Heart right ventricle (tissue), 16 donors: ENCODE data around the gene ZNF319. TPM values are rescaled to one million over a fixed set of nuclear protein-coding genes. Genes with fewer than 3 reads are reported as not detected.

Source experiments
- ATAC-seq, 8 donors: fragments of 200-7000 bp; cut with Tn5 transposase; one replicate each; pipeline ENCODE4 v1.9.1; 2020; ENCODE audit warnings: mild to moderate bottlenecking in 8 of 8, moderate library complexity in 8 of 8, moderate number of reproducible peaks in 1 of 8
- DNase-seq, 2 donors: peaks; one replicate each; pipeline ENCODE4 v3.0.0-alpha.2; 2020
- H3K27ac ChIP-seq, 10 donors: fragments of 200-600 bp; sonication (generic) in 2 of 10; one replicate each; pipeline versions ENCODE4 v1.5.0 to v1.8.0; 2020 to 2022; ENCODE audit warnings: mild to moderate bottlenecking in 3 of 10
- H3K27me3 ChIP-seq, 7 donors: fragments of 200-600 bp; one replicate each; pipeline ENCODE4 v1.8.0; 2021 to 2022; ENCODE audit warnings: mild to moderate bottlenecking in 2 of 7
- H3K36me3 ChIP-seq, 9 donors: fragments of 200-600 bp; sonication (generic) in 1 of 9; one replicate each; pipeline versions ENCODE4 v1.5.0 to v1.8.0; 2020 to 2022; ENCODE audit warnings: mild to moderate bottlenecking in 2 of 9
- H3K4me1 ChIP-seq, 9 donors: fragments of 200-600 bp; sonication (generic) in 1 of 9; one replicate each; pipeline versions ENCODE4 v1.5.0 to v1.8.0; 2020 to 2022; ENCODE audit warnings: mild to moderate bottlenecking in 4 of 9
- H3K4me3 ChIP-seq, 10 donors: fragments of 200-600 bp; sonication (generic) in 2 of 10; one replicate each; pipeline versions ENCODE4 v1.5.0 to v1.8.0; 2020 to 2022; ENCODE audit warnings: mild to moderate bottlenecking in 7 of 10, moderate library complexity in 2 of 10
- H3K9me3 ChIP-seq, 11 donors: fragments of 200-600 bp in 10 of 11; sonication (generic) in 2 of 11; one replicate each; pipeline versions ENCODE4 v1.5.0 to v1.8.0; 2013 to 2022; ENCODE audit warnings: mild to moderate bottlenecking in 2 of 11, control low read depth in 1 of 11, moderate library complexity in 1 of 11
- WGBS, 2 donors: extraction: QIAGEN DNeasy Blood & Tissue Kit; methylation state at CpG; one replicate each; pipeline ENCODE4 v1.1.7; 2013; ENCODE audit warnings: inconsistent platforms in 1 of 2; 5-methylcytosine and 5-hydroxymethylcytosine counted together
- intact Hi-C, 10 donors: fragments of 100-400 bp; cut with DNase I; formaldehyde crosslinking; loops; one replicate each; pipeline versions ENCODE4 v1.11.1 to v1.14.2; 2022
- polyA plus RNA-seq, 2 donors: library from polyadenylated mRNA; stranded (reverse); fragments of 200-250 nt; gene quantifications; one replicate each; pipeline ENCODE4 v1.2.3, GENCODE V29; 2013
- total RNA-seq, 10 donors: library from RNA; stranded (reverse); fragmentation: NEBNext Ultra II Directional in 3 of 10; extraction: Animal tissue kit (Norgen Biotek cat#: 25700) in 3 of 10; gene quantifications; one replicate each; pipeline versions ENCODE4 v1.2.1 to v1.2.4, GENCODE V29; 2021 to 2023
- TF ChIP-seq, protein P1 (sequence below), 9 donors: fragments of 200-600 bp; sonication (generic) in 2 of 9; IDR thresholded peaks; one replicate each; pipeline versions ENCODE4 v1.5.0 to v1.8.0; 2021 to 2022; ENCODE audit warnings: antibody characterized with exemption in 9 of 9, mild to moderate bottlenecking in 5 of 9, moderate library complexity in 1 of 9
- donor health status: Arrhythmogenic right ventricular cardiomyopathy.
- donor health status: ischemic (EF 13 %, LVEDD 7.1; RV severe dilation, severe dysfunction).
- donor health status: healthy with polysubstance abuse.
- donor health status: DM: no; HTN: yes; CAD: no.
- donor health status: DM: no; HTN: no; CAD: no.
- donor health status: ischemic (EF 25% LVEDD 6.9; RV normal size, moderate dysfunction).
- donor health status: ischemic (EF 25% LVEDD 5.7; RV mildly dilated, moderate dysfunction).
- donor health status: healthy.
- donor health status: DM: yes; HTN: yes; CAD: no.
- donor health status: Ischemic cardiomyopathy.
- donor health status: ischemic (EF 35%, LVEDD 5.7; RV mildly dilated, moderate dysfunction).
- donor health status: nonischemic (EF 11% LVEDD 7.7; RV severe dilation, severe dysfunction).
- donor health status: DM: yes; HTN: yes; CAD: no.
- donor health status: PGD.
- donor health status: ischemic (EF 29% LVEDD 5.4; RV normal size, mild dysfunction).
- donor health status: nonischemic (EF 23%, LVEDD 6.1; RV moderate dilation, normal function).

Gene ZNF319
- total and polyA plus RNA-seq, 12 donors, result 3.5 to 11.3 (median 7.5) TPM

DNA sequence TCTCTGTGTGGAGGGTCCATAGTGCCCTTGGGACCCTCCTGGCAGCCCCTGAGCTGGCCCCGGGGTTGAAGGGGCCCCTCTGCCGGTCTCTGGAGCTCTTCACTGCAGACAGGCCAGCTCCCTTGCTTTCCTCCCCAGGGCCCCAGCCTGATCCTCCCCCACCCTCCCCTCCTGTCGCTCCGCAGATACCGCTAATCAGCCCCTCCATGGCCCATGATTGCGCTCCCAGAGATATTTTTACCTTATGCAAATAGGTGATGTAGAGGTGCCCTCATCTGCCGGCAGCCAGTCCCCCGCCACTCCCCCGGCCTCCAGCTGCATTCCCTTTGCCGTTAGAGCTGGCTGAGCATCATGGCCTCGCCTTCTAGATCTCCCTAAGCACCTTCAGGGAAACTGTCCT, 34.3 kb upstream of the ZNF319 start:
- Histone ChIP-seq H3K4me1 (peaks cover 23 to 78% (median 67%) of the 10 kb centered on the region in 9 donors), H3K27ac (peak overlapping the region in 7 of 10 donors; percentile 48 to 99 (median 71)), H3K36me3 (peaks cover 0 to 28% (median 5%) of the 10 kb centered on the region in 9 donors), H3K9me3 (no peaks in the 10 kb centered on the region), H3K27me3 (no peaks in the 10 kb centered on the region), H3K4me3 (peak overlapping the region in 1 of 10 donors; percentile 5)
- WGBS, 2 donors, result 43 to 54% methylated on average over 11 of the region's 11 CpGs
- TF ChIP-seq, protein P1, sequence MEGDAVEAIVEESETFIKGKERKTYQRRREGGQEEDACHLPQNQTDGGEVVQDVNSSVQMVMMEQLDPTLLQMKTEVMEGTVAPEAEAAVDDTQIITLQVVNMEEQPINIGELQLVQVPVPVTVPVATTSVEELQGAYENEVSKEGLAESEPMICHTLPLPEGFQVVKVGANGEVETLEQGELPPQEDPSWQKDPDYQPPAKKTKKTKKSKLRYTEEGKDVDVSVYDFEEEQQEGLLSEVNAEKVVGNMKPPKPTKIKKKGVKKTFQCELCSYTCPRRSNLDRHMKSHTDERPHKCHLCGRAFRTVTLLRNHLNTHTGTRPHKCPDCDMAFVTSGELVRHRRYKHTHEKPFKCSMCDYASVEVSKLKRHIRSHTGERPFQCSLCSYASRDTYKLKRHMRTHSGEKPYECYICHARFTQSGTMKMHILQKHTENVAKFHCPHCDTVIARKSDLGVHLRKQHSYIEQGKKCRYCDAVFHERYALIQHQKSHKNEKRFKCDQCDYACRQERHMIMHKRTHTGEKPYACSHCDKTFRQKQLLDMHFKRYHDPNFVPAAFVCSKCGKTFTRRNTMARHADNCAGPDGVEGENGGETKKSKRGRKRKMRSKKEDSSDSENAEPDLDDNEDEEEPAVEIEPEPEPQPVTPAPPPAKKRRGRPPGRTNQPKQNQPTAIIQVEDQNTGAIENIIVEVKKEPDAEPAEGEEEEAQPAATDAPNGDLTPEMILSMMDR (IDR thresholded peaks at IDR 0.05), result no peak
- ATAC-seq, result peak in 3 of 8 donors; percentile 9 to 43 (median 11)
- intact Hi-C loops, result loop anchor here in 1 of 10 donors (5.0 kb wide), 1 partner anchor 48 kb away; no protein-coding TSS in a partner anchor
- DNase-seq, result no peak

DNA sequence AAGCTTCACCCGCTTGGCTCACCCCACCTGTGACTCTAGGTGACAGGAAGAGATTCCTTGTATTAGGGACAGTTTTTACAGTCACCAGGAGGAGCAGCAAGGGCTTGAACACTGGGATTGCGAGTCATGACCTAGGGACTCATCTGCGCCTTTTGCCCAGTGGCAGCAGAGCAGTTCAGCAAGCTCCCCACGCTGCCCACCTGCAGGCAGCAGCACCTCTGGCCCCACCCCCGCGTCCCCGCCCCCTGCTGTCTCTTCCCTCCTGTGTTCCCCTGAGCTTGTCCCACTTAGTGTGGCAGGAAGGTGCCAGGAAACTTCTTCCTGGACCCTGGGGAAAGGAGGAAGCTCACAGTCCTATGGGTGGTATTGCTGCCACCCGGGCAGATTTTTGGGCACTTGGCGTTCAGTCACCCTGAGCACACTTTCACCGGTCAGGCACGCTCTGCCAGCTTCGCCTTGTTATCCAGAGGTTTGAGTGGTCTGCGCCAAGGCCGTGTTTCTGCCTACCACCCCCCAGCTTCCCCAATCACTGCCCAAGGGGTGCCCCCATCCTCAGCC, 33.7 kb upstream of the ZNF319 start:
- Histone ChIP-seq H3K36me3 (peaks cover 0 to 22% (median 3%) of the 10 kb centered on the region in 9 donors), H3K4me1 (peaks cover 25 to 84% (median 73%) of the 10 kb centered on the region in 9 donors), H3K4me3 (peak overlapping the region in 1 of 10 donors; percentile 5), H3K9me3 (no peaks in the 10 kb centered on the region), H3K27me3 (no peaks in the 10 kb centered on the region), H3K27ac (peak overlapping the region in 7 of 10 donors; percentile 48 to 99 (median 93))
- intact Hi-C loops, result loop anchor here in 1 of 10 donors (5.0 kb wide), 1 partner anchor 48 kb away; no protein-coding TSS in a partner anchor
- ATAC-seq (no peak), DNase-seq (no peak)
- 59 to 73% methylated on average over 14 of the region's 14 CpGs for WGBS, 2 donors
- TF ChIP-seq, protein P1 (IDR thresholded peaks at IDR 0.05), result no peak

DNA sequence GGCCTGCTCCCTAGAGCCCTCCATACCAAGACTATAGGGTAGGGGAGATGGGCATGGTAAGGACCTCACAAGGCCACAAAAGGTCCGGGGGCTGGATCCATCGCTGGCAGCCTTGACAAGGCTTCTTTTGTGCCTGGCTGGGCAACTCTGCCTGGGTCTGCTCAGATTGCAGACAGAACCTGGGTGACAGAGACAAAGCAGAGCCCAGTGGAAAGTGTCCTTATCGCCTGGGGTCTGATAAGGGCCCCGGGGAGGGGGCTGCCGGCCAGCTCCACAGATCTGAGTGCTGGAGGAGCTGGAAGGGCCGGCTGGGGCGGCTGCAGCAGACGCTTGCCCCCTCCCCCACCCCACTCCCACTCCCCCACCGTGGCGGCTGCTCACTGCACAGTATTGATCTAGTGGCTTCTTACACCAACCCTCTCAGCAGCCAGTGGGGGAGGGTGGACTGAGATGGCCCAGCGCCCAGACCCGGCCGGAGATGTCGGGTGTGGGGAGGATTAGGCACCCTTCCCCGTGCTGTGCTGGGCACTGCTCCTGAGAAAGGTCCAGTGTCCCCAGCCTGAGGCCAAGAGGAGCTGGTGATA, 32.3 kb upstream of the ZNF319 start:
- Histone ChIP-seq H3K4me3 (peak overlapping the region in 1 of 10 donors; percentile 1), H3K4me1 (peaks cover 38 to 98% (median 87%) of the 10 kb centered on the region in 9 donors), H3K9me3 (no peaks in the 10 kb centered on the region), H3K36me3 (peaks cover 0 to 11% (median 0%) of the 10 kb centered on the region in 9 donors), H3K27me3 (peaks cover 0 to 4% (median 0%) of the 10 kb centered on the region in 7 donors), H3K27ac (peak overlapping the region in 9 of 10 donors; percentile 36 to 99 (median 93))
- DNase-seq, result peak; percentile 75 to 77
- TF ChIP-seq, protein P1 (IDR thresholded peaks at IDR 0.05), result no peak
- 15 to 16% methylated on average over 15 of the region's 15 CpGs for WGBS, 2 donors
- intact Hi-C loops, result loop anchor here in 1 of 10 donors (5.0 kb wide), 1 partner anchor 49 kb away; no protein-coding TSS in a partner anchor
- ATAC-seq, result peak; percentile 57 to 89 (median 78)

DNA sequence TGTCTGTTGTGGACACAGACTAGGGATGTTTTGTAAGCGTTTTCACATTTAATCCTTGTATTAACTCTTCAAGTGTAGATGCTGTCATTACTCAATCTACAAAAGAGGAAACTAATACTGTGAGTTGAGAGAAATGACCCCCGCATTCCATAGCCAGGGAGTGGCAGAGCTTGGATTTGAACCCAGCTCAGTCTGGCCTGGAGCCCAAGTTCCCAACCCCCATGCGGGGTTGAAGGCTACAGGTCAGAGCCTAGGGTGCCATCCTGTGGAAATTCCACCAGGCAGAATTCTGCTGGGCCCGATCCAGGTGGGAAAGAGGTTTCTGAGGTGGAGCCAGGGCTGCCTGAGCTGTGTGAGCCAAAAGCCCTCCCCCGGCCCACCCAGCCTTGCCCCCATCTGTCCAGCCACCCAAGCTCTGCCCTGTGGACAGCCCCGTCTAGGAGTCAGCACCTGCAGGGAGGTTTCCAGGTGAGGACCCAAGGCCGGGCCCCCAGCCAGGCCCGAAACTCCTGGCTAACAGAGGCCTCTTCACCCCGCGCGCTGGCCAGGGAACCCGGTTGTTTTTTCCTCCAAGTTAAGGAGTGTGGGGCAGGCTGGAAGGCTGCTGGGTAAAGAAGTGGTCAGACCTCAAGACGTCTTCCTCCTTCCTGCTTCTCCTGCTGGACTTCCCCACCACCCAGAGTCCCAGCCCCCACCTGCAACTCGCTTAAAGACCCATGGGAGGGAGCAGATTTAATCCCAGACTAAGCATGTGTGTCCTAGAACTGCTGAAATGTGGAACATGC, 30.7 kb upstream of the ZNF319 start:
- no peak for ATAC-seq
- TF ChIP-seq, protein P1 (IDR thresholded peaks at IDR 0.05), result no peak
- no peak for DNase-seq
- intact Hi-C loops, result loop anchor here in 1 of 10 donors (5.0 kb wide), 1 partner anchor 51 kb away; no protein-coding TSS in a partner anchor
- WGBS, 2 donors, result 29 to 36% methylated on average over 14 of the region's 14 CpGs
- Histone ChIP-seq H3K4me1 (peaks cover 38 to 100% (median 91%) of the 10 kb centered on the region in 9 donors), H3K4me3 (peak overlapping the region in 1 of 10 donors; percentile 0), H3K27ac (peak overlapping the region in 8 of 10 donors; percentile 66 to 99 (median 94)), H3K27me3 (peaks cover 0 to 20% (median 0%) of the 10 kb centered on the region in 7 donors), H3K9me3 (no peaks in the 10 kb centered on the region), H3K36me3 (peaks cover 0 to 6% (median 0%) of the 10 kb centered on the region in 9 donors)
